HG03442 (cell line): ENCODE measurements around the gene DTNA.
"Not testable (repeated sequence)": the region's sequence is repeated elsewhere in the genome, so short reads cannot be mapped to it uniquely, and the experiment has no call there.

Experiments used
- ATAC-seq: cut with Tn5 transposase; IDR thresholded peaks from one replicate; pipeline ENCODE4 v1.9.1; 2021; ENCODE audit warnings: mild to moderate bottlenecking, moderate library complexity; ENCODE audit not compliant: unreplicated experiment

The DTNA gene

GRCh38 chr18:34723143-34723542 is 13.0 kb downstream of the DTNA start:
- no peak for ATAC-seq

DNA sequence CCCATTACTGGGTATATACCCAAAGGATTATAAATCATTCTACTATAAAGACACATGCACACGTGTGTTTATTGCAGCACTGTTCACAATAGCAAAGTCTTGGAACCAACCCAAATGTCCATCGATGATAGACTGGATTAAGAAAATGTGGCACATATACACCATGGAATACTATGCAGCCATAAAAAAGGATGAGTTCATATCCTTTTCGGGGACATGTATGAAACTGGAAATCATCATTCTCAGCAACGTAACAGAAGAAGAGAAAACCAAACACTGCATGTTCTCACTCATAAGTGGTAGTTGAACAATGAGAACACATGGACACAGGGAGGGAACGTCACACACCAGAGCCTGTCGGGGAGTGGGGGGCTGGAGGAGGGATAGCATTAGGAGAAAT is 15.6 kb downstream of the DTNA start:
- not testable (repeated sequence) for ATAC-seq

- no peak for ATAC-seq
Observed at GRCh38 chr18:34726286-34727004, 16.3 kb downstream of the DTNA start.

DNA sequence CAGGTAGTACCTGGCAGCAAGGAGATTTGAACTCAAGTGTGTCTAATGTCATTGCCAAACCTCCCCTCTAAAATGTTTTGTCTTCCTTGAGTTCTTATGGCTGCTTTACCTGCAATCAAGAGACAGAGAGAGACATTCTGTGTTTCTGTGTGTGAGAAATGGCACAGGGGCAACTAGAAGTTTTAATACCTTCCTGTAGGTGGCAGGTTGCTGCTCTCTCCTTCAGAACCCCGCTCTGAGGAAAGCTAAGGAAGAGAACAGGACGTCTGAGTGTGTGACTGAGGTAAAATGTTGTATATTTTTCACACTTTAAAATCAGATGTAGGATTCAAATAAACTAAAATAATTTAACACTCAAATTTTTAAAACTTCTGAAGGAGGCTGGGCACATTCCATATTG is 19.2 kb downstream of the DTNA start:
- peak; percentile 89 for ATAC-seq

DNA sequence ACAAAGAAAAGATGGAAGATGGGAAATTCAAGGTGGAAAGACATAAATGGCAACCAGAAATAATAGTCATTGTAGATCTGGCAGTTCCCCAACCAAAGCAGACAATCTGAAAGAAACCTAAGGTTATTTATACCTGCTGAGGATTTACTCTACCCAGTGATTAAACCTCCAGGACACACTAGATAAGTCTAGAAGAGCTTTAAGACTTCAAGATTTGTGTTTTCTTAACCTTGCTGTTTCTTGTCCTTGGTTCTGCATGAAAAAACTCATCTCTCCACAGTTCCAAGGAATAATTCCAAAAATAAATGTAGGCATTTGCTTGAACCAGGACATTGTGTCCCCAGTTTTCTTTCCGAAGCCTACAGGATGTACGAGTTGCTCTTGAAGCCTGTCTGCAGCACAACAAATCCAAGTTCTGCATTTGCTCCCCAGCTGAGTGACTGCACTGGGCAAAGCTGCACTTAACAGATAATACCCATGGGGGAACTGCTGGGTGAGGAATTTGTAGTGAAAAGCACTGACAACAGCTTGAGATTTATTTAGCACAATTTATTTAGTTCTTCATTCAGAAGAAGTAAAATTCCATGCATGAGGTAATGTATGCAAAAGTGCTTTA is 19.8 kb downstream of the DTNA start:
- no peak for ATAC-seq

DNA sequence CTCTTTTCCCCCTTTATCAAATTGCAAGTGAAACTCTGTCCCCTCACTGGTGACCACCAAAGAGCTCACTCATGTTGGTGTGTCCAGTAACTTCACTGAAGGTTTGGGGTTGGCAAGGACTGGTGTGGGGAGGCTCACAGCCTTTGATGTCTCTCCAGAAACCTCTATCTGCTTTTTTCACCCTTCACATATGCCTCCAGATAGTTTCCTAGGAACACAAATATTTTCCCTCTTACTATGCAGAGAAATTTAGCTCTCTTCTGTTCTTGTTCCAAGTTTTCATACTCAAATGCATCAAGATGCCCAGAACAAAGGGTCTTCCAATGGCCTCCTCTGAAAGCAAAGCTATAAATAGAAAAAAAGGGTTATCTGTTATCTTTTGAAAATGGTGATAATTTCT is 20.7 kb downstream of the DTNA start:
- no peak for ATAC-seq

GRCh38 chr18:34734056-34734455 is 24.0 kb downstream of the DTNA start:
- ATAC-seq = no peak

- not testable (repeated sequence) for ATAC-seq
Observed at GRCh38 chr18:34734526-34734925, 24.4 kb downstream of the DTNA start.

GRCh38 chr18:34738175-34738894 is 28.2 kb downstream of the DTNA start:
- ATAC-seq = no peak

DNA sequence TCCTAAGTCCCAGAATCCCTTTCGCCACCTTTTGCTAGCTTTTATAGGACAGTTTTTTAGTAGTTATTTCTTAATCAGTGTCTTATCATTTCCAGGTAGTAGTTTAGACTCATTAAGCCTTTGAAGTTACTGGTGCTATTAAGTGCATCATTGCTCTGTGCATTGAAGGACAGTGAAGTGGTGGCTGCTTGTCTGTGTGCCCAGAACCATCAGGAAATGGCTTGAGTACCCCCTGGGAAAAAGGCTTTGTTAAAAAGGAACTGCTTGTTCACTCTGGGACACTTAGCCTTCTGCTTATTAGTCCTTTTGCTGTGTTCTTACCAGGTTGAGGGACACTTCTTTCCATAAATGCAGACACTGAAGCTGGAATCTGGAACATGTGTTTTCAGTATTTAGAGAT is 30.0 kb downstream of the DTNA start:
- no peak for ATAC-seq

- ATAC-seq = no peak
Observed at GRCh38 chr18:34740724-34741123, 30.6 kb downstream of the DTNA start.

DNA sequence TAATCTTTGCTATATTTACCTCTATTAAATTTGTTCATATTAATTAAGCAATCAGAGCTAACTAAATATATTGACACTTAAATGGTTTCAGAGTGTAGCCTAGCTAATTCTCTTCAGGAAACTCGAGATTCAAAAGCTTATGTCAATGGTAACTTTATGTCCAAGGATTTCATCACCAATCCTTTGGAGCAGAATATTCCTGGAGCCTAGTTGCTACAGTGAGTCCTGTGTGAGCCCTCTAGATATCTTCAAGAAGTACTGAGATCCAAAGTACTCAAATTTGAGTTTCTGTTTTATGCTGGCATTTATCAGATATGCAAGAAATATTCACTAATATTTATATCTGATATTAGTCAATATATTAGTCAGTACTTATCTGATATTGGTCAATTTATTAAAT is 31.3 kb downstream of the DTNA start:
- ATAC-seq = no peak

DNA sequence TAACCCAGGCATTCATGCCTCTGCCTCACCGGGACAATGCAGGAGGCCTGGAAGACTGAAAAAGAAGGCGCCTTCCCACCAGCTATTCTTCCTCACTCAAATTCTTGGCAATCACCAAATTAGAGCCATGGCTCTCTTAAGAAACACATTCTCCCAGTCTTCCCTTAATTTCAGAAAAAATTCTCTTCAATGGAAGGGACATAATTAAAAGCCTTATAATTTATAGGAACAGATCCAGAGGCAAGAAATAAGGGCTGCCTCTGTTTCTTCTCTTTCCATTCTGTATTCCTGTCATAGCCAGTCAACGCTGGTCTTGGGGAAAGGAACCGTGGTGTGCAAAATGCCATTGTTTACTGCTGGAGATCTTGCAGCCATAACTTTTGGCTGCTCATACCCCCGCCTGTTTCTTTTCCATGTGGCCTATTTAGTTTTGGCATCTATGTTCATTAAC is 32.8 kb downstream of the DTNA start:
- ATAC-seq = no peak

DNA sequence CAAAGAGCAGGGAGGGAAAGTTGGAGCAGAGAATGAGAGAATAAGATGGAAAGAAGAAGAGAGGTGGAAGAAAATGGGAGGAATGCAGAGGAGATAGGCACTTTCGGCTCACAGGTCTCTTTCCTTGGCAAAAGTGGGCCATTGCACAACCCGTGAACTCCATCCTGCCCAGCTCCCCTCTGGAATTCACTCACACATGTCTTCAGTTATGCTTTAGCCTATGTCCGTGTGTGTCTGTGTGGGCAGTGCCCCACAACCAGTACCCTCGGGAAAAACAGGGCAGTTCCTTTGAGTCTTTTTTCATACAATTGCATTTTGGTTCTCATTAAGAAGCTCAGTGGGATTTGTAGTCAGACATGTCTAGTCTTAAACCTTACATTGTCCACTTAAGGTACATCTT is 34.5 kb downstream of the DTNA start:
- ATAC-seq = no peak

DNA sequence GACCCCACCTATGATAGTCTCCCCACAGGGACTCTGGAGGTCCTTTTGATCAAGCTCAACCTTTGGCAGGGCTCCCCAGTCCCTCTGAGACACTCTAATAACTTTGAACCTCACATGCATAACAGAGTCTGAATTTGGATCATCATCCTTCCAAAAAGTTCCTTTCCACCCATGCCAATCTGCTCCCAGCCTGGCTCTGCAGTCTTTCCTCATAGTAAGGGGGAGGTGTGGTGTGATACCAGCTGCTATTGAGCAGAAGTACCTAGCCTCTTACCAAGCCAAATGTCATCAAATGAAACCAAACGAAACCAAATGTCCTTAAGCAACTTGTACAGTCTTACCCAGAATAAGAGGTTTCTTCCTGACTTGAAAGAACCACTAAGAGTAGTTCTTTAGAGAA is 36.5 kb downstream of the DTNA start:
- ATAC-seq = no peak

DNA sequence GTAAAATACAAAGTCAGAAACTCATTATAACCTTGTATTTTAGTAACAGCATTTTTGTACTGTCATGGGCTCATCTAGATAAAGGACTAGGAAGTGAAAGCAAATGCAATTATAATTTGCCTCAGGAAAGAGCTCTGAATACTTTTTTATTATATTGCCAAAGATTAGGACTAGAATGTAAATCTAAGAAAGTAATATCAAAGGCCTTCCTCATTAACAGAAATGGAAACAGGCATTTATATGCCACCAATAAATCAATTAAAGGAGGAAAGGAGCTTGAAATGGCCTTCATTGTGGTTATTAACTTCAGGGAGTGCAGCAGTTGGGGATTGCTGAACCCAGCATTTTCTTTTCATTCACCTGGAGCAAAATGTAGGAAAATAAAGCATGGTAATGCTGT is 39.6 kb downstream of the DTNA start:
- ATAC-seq = no peak

DNA sequence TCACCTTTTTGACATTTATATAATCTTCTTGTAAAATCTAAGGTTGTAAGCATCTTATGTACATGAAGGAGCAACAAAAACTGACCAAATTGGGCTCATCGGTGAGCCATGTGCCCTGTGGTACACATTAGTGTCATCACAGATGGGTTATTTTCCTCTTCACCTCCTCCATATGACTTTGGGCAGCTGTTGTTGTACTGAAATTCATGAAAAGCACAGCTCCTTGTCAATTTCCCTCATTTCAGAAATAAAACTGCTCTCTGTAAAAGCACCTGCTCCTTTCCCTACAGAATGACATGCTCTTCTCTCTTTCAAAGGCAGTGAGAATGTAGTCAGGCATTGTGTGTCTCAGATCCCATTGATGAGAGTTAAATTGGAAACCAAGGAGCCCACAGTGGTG is 42.0 kb downstream of the DTNA start:
- ATAC-seq = no peak

DNA sequence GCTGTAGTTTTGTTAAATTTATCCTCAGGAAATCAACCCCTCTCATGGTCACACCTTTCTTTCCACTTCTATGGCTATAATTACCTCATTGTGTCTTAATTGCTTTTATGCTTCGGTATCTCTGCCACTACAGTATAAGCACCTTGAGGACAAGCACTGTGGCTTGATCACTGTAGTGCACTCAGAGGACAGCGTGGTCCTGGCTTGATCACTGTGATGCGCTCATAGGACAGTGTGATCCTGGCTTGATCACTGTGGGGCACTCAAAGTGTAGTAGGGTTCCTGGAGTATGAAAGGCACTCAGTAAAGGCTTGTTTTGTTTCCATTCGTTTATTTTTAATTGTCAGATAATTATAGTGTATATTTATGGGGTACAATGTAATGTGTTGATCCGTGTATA is 44.2 kb downstream of the DTNA start:
- no peak for ATAC-seq

DNA sequence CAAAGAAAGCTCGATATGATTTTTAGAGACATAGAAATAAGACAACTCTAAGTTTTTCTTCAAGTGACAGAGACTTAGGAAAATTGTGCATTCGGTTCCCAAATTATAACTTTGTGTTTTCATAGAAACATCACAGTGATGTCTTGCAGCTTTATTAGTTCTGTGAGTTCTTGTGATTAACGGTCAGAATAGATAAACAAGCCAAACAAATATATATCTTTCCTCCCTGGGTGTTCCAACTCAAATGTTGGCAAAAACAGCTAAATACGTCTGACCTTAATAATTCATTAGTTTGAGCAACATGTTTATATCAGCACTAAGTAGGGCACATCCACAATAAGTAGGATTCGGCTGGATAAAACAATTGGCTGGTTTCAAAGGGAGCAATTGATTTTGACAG is 47.6 kb downstream of the DTNA start:
- ATAC-seq = no peak

GRCh38 chr18:34758378-34758948 is 48.4 kb downstream of the DTNA start:
- no peak for ATAC-seq

GRCh38 chr18:34760444-34760843 is 50.3 kb downstream of the DTNA start:
- ATAC-seq = no peak

DNA sequence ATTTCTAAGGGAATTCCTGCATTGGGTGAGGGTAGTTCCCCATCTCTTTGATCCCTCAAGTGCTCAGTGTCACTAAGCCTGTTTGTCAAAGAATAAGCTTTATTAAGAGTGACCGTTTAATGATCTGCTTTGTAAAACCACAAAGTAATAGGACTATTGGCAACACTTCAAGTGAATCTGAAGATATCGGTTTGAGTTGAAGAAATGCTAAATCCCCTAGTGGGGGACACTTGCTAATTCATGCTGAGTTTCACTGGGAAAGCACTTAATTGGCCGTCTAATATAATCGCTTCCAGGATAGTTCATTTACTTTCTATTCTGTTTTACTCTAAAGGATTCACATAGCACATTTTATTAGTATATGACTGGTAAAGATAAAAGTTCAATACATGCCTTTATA is 54.4 kb downstream of the DTNA start:
- no peak for ATAC-seq
